ENCODE data around the gene PTPRR. TPM values are rescaled to one million over a fixed set of nuclear protein-coding genes. Genes with fewer than 3 reads are reported as not detected.

The PTPRR gene
- total RNA-seq, 2 experiments from 2014 or later, result not detected

- Mint-ChIP-seq H3K4me1 (ENCODE audit: low read depth) (no peaks in the 10 kb centered on the region), H3K9me3 (no peaks in the 10 kb centered on the region), H3K27ac (no peak overlapping the region), H3K27me3 (no peaks in the 10 kb centered on the region), H3K4me3 (no peak overlapping the region), H3K36me3 (ENCODE audit: low read depth) (no peaks in the 10 kb centered on the region)
- no peak for TF ChIP-seq CTCF (IDR thresholded peaks at IDR 0.05)
- H3K27ac ChIP-seq (ENCODE audit: low read depth in 1 of 2, low read length in 2 of 2), result no peak overlapping the region
- DNase-seq (no peak), ATAC-seq (ENCODE audit: poor library complexity) (no peak)
- no peak overlapping the region for H3K4me3 ChIP-seq (ENCODE audit: low read length)
- no peaks in the 10 kb centered on the region for H3K27me3 ChIP-seq (ENCODE audit: control insufficient read depth in 1 of 2, insufficient read depth in 2 of 2, low read length in 2 of 2)
- H3K9me3 ChIP-seq (ENCODE audit: control insufficient read depth in 1 of 2, insufficient read depth in 1 of 2, low read length in 2 of 2), result no peaks in the 10 kb centered on the region
- ChIA-PET POLR2A (no interaction called here), CTCF (no interaction called here)
- H3K36me3 ChIP-seq (ENCODE audit: insufficient read depth, low read length), result no peaks in the 10 kb centered on the region
- intact Hi-C loops (cut with DNase I, micrococcal nuclease), result no loop called here
- H3K4me1 ChIP-seq (ENCODE audit: insufficient read depth, low read length), result no peaks in the 10 kb centered on the region
These were observed 77.2 kb downstream of the PTPRR start for GRCh38 chr12:70843363-70843762.

DNA sequence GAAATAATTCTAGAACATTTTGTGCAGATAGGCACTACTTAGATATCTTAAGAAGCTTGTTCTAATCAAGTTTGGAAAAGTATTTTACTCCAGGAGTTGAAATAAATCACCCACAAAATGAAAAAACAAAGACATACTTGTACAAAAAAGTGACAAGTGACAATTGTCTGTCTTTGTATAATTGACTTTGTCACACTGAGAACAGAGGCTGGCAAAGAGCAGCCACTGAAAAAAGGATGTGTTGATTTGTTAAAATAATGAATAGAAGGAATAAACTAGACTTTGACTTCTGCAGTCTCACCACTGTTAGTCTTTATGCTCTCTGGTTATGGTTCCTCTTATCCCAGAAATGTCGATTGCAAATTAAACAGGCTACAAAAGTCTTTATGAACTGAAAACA, 77.6 kb downstream of the PTPRR start:
- ATAC-seq (ENCODE audit: poor library complexity) (no peak), DNase-seq (no peak)
- Histone ChIP-seq H3K4me3 (ENCODE audit: low read length) (no peak overlapping the region), H3K9me3 (ENCODE audit: control insufficient read depth in 1 of 2, insufficient read depth in 1 of 2, low read length in 2 of 2) (no peaks in the 10 kb centered on the region), H3K36me3 (ENCODE audit: insufficient read depth, low read length) (no peaks in the 10 kb centered on the region), H3K27ac (ENCODE audit: low read depth in 1 of 2, low read length in 2 of 2) (no peak overlapping the region), H3K27me3 (ENCODE audit: control insufficient read depth in 1 of 2, insufficient read depth in 2 of 2, low read length in 2 of 2) (no peaks in the 10 kb centered on the region), H3K4me1 (ENCODE audit: insufficient read depth, low read length) (no peaks in the 10 kb centered on the region)
- POLR2A ChIA-PET, result no interaction called here
- H3K27ac Mint-ChIP-seq, result no peak overlapping the region
- TF ChIP-seq CTCF (IDR thresholded peaks at IDR 0.05), result no peak
- H3K9me3 Mint-ChIP-seq, result no peaks in the 10 kb centered on the region
- no peaks in the 10 kb centered on the region for H3K36me3 Mint-ChIP-seq (ENCODE audit: low read depth)
- intact Hi-C loops (cut with DNase I, micrococcal nuclease), result no loop called here
- H3K27me3 Mint-ChIP-seq, result no peaks in the 10 kb centered on the region
- H3K4me1 Mint-ChIP-seq (ENCODE audit: low read depth), result no peaks in the 10 kb centered on the region
- CTCF ChIA-PET, result no interaction called here
- H3K4me3 Mint-ChIP-seq, result no peak overlapping the region

GRCh38 chr12:70842136-70842535, 78.4 kb downstream of the PTPRR start:
- Mint-ChIP-seq H3K27ac (no peak overlapping the region), H3K27me3 (no peaks in the 10 kb centered on the region), H3K9me3 (no peaks in the 10 kb centered on the region), H3K4me3 (no peak overlapping the region), H3K4me1 (ENCODE audit: low read depth) (no peaks in the 10 kb centered on the region), H3K36me3 (ENCODE audit: low read depth) (no peaks in the 10 kb centered on the region)
- Histone ChIP-seq H3K27me3 (ENCODE audit: control insufficient read depth in 1 of 2, insufficient read depth in 2 of 2, low read length in 2 of 2) (no peaks in the 10 kb centered on the region), H3K4me3 (ENCODE audit: low read length) (no peak overlapping the region), H3K36me3 (ENCODE audit: insufficient read depth, low read length) (no peaks in the 10 kb centered on the region), H3K27ac (ENCODE audit: low read depth in 1 of 2, low read length in 2 of 2) (no peak overlapping the region), H3K9me3 (ENCODE audit: control insufficient read depth in 1 of 2, insufficient read depth in 1 of 2, low read length in 2 of 2) (no peaks in the 10 kb centered on the region), H3K4me1 (ENCODE audit: insufficient read depth, low read length) (no peaks in the 10 kb centered on the region)
- ChIA-PET CTCF (no interaction called here), POLR2A (no interaction called here)
- DNase-seq, result no peak
- TF ChIP-seq CTCF (IDR thresholded peaks at IDR 0.05), result no peak
- no peak for ATAC-seq (ENCODE audit: poor library complexity)
- intact Hi-C loops (cut with DNase I, micrococcal nuclease), result no loop called here
